GM12891 (cell line): ENCODE results near the gene CDH4.
"Not testable (repeated sequence)": the region's sequence is repeated elsewhere in the genome, so short reads cannot be mapped to it uniquely, and the experiment has no call there.

ENCODE experiments used
- DNase-seq: peaks from one replicate; pipeline ENCODE4 v3.0.0; 2011; ENCODE audit warnings: low spot score; ENCODE audit not compliant: insufficient read length
- FAIRE-seq: peaks from 2 replicates; lab custom pipeline; 2011; peaks lifted over from hg19 to GRCh38; lab: Jason Lieb, UNC
- PAX5 ChIP-seq: IDR thresholded peaks from 2 replicates; pipeline ENCODE4 v1.6.1; 2011; ENCODE audit warnings: low read length, moderate library complexity, mild to moderate bottlenecking; ENCODE audit not compliant: insufficient read depth, severe bottlenecking
- POLR2A ChIP-seq: IDR thresholded peaks from 2 replicates; pipeline ENCODE4 v1.6.1; 2011; ENCODE audit warnings: low read depth, low read length, control low read depth
- POLR2AphosphoS5 ChIP-seq: IDR thresholded peaks from 2 replicates; pipeline ENCODE4 v1.6.1; 2011; ENCODE audit warnings: low read depth, low read length, control low read depth
- POU2F2 ChIP-seq: IDR thresholded peaks from 2 replicates; pipeline ENCODE4 v1.6.1; 2011; ENCODE audit warnings: low read depth, mild to moderate bottlenecking, control low read depth, low read length, moderate library complexity
- SPI1 ChIP-seq: IDR thresholded peaks from 2 replicates; pipeline ENCODE4 v1.6.1; 2011; ENCODE audit warnings: low read depth, low read length, control low read depth
- TAF1 ChIP-seq: IDR thresholded peaks from 2 replicates; pipeline ENCODE4 v1.6.1; 2011; ENCODE audit warnings: low read depth, low read length, control low read depth

CDH4 gene

GRCh38 chr20:61475729-61476128 lies 223.7 kb downstream of the CDH4 start:
- DNase-seq (no peak), FAIRE-seq (no peak)
- TF ChIP-seq POU2F2 (no peak), PAX5 (no peak), TAF1 (no peak), POLR2A (no peak), POLR2AphosphoS5 (no peak), SPI1 (no peak)

- TF ChIP-seq POU2F2 (no peak), PAX5 (no peak), SPI1 (no peak), POLR2AphosphoS5 (no peak), TAF1 (no peak), POLR2A (no peak)
- FAIRE-seq (no peak), DNase-seq (no peak)
These were observed 224.9 kb downstream of the CDH4 start for GRCh38 chr20:61476956-61477355.

- TF ChIP-seq TAF1 (no peak), PAX5 (no peak), POLR2A (no peak), POLR2AphosphoS5 (no peak), POU2F2 (no peak), SPI1 (no peak)
- FAIRE-seq (no peak), DNase-seq (no peak)
These were observed 225.4 kb downstream of the CDH4 start for GRCh38 chr20:61477451-61477861.

GRCh38 chr20:61478094-61478493 lies 226.0 kb downstream of the CDH4 start:
- FAIRE-seq (no peak), DNase-seq (no peak)
- TF ChIP-seq POLR2AphosphoS5, result no peak
- no peak for TF ChIP-seq TAF1
- TF ChIP-seq POU2F2, result no peak
- TF ChIP-seq SPI1, result no peak
- no peak for TF ChIP-seq POLR2A
- no peak for TF ChIP-seq PAX5

- no peak for FAIRE-seq
- TF ChIP-seq POLR2A (no peak), POLR2AphosphoS5 (no peak), POU2F2 (no peak), PAX5 (no peak), TAF1 (no peak), SPI1 (no peak)
- DNase-seq, result no peak
These were observed 226.7 kb downstream of the CDH4 start for GRCh38 chr20:61478611-61479305.

- FAIRE-seq, DNase-seq: not testable (repeated sequence)
These were observed 227.4 kb downstream of the CDH4 start for GRCh38 chr20:61479433-61479832.

GRCh38 chr20:61480158-61480825 lies 228.2 kb downstream of the CDH4 start:
- FAIRE-seq, result no peak
- DNase-seq, result no peak

GRCh38 chr20:61482056-61482887 lies 230.2 kb downstream of the CDH4 start:
- DNase-seq (no peak), FAIRE-seq (no peak)
- no peak for TF ChIP-seq PAX5
- TF ChIP-seq TAF1, result no peak
- TF ChIP-seq POU2F2, result no peak

More at GRCh38 chr20:61480158-61480825, 228.2 kb downstream of the CDH4 start:
- no peak for TF ChIP-seq TAF1
- TF ChIP-seq POLR2A, result no peak
- no peak for TF ChIP-seq POLR2AphosphoS5
- TF ChIP-seq POU2F2, result no peak
- TF ChIP-seq PAX5, result no peak
- no peak for TF ChIP-seq SPI1

- TF ChIP-seq TAF1 (no peak), POU2F2 (no peak), SPI1 (no peak), POLR2A (no peak), PAX5 (no peak), POLR2AphosphoS5 (no peak)
- no peak for FAIRE-seq
These were observed 230.8 kb downstream of the CDH4 start for GRCh38 chr20:61482901-61483300.

More at GRCh38 chr20:61482901-61483300, 230.8 kb downstream of the CDH4 start:
- DNase-seq, result no peak
